HEK293T (cell line): ENCODE data around the gene MRAS.
"Not testable (repeated sequence)": the region's sequence is repeated elsewhere in the genome, so short reads cannot be mapped to it uniquely, and the experiment has no call there.

Source experiments
- CTCF ChIA-PET: fragments of 350-600 bp; formaldehyde crosslinking; extraction: SDS; loops from one replicate; lab custom pipeline; 2021; ENCODE audit warnings: antibody characterized with exemption, inconsistent platforms; lab: Yijun Ruan, JAX
- POLR2A ChIA-PET: fragments of 350-600 bp; formaldehyde crosslinking; extraction: SDS; loops from one replicate; lab custom pipeline; 2020; ENCODE audit warnings: antibody characterized with exemption, inconsistent platforms; lab: Yijun Ruan, JAX
- DNase-seq: peaks from one replicate; pipeline ENCODE4 v3.0.0; 2012; ENCODE audit warnings: mixed read lengths; ENCODE audit errors: extremely low spot score
- ARNT ChIP-seq: fragments of 450-650 bp; IDR thresholded peaks from 2 replicates; pipeline ENCODE4 v1.6.1; 2017; ENCODE audit warnings: mild to moderate bottlenecking
- BHLHE40 ChIP-seq: fragments of 450-650 bp; IDR thresholded peaks from 2 replicates; pipeline ENCODE4 v1.6.1; 2016; ENCODE audit warnings: mild to moderate bottlenecking, moderate library complexity, borderline replicate concordance
- CTBP1 ChIP-seq: fragments of 450-650 bp; IDR thresholded peaks from 2 replicates; pipeline ENCODE4 v1.6.1; 2016; ENCODE audit warnings: borderline replicate concordance
- ELF4 ChIP-seq: fragments of 450-650 bp; IDR thresholded peaks from 2 replicates; pipeline ENCODE4 v1.6.1; 2017; ENCODE audit warnings: antibody characterized with exemption
- FOXA1 ChIP-seq: fragments of 450-650 bp; IDR thresholded peaks from 2 replicates; pipeline ENCODE4 v1.6.1; 2016; ENCODE audit warnings: mild to moderate bottlenecking
- FOXK2 ChIP-seq: fragments of 450-650 bp; IDR thresholded peaks from 2 replicates; pipeline ENCODE4 v1.6.1; 2016; ENCODE audit warnings: mild to moderate bottlenecking
- FOXM1 ChIP-seq: fragments of 450-650 bp; IDR thresholded peaks from 2 replicates; pipeline ENCODE4 v1.6.1; 2017; ENCODE audit warnings: mild to moderate bottlenecking, borderline replicate concordance
- HDGF ChIP-seq: fragments of 450-650 bp; IDR thresholded peaks from 2 replicates; pipeline ENCODE4 v1.6.1; 2017; ENCODE audit warnings: antibody characterized with exemption, borderline replicate concordance
- L3MBTL2 ChIP-seq: fragments of 450-650 bp; conservative IDR thresholded peaks from 2 replicates; pipeline ENCODE4 v1.6.1; 2016; ENCODE audit warnings: mild to moderate bottlenecking
- LEF1 ChIP-seq: fragments of 450-650 bp; IDR thresholded peaks from 2 replicates; pipeline ENCODE4 v1.6.1; 2017; ENCODE audit warnings: mild to moderate bottlenecking, borderline replicate concordance
- NFRKB ChIP-seq: fragments of 450-650 bp; IDR thresholded peaks from 2 replicates; pipeline ENCODE4 v1.6.1; 2016; ENCODE audit warnings: mild to moderate bottlenecking, moderate library complexity
- PKNOX1 ChIP-seq: fragments of 450-650 bp; IDR thresholded peaks from 2 replicates; pipeline ENCODE4 v1.6.1; 2016
- SP1 ChIP-seq: fragments of 450-650 bp; IDR thresholded peaks from 2 replicates; pipeline ENCODE4 v1.6.1; 2017
- SUZ12 ChIP-seq: fragments of 450-650 bp; IDR thresholded peaks from 2 replicates; pipeline ENCODE4 v1.6.1; 2016; ENCODE audit warnings: mild to moderate bottlenecking
- TARDBP ChIP-seq: fragments of 450-650 bp; IDR thresholded peaks from 2 replicates; pipeline ENCODE4 v1.6.1; 2016
- ZNF384 ChIP-seq: fragments of 450-650 bp; IDR thresholded peaks from 2 replicates; pipeline ENCODE4 v1.6.1; 2016

Gene MRAS

GRCh38 chr3:138450181-138450580 lies 101.8 kb downstream of the MRAS start:
- no peak for DNase-seq
- no peak for TF ChIP-seq FOXA1
- no peak for TF ChIP-seq SUZ12
- ChIA-PET POLR2A (no interaction called here), CTCF (no interaction called here)

GRCh38 chr3:138450704-138451424 lies 102.5 kb downstream of the MRAS start:
- POLR2A ChIA-PET, result interaction anchor here (1.1 kb wide), 1 partner anchor 16 kb away, joined by 3 read pairs; no protein-coding TSS in a partner anchor
- TF ChIP-seq FOXM1 (no peak), HDGF (no peak), PKNOX1 (no peak)
- CTCF ChIA-PET, result no interaction called here
- no peak for DNase-seq

GRCh38 chr3:138451595-138452162 lies 103.3 kb downstream of the MRAS start:
- CTCF ChIA-PET, result no interaction called here
- DNase-seq, result no peak
- POLR2A ChIA-PET, result interaction anchor here (1.1 kb wide), 1 partner anchor 15 kb away, joined by 3 read pairs; no protein-coding TSS in a partner anchor
- no peak for TF ChIP-seq TARDBP
- no peak for TF ChIP-seq FOXA1
- no peak for TF ChIP-seq ARNT
- TF ChIP-seq SP1, result no peak
- TF ChIP-seq CTBP1, result no peak
- TF ChIP-seq LEF1, result no peak
- no peak for TF ChIP-seq FOXM1
- no peak for TF ChIP-seq NFRKB
- no peak for TF ChIP-seq ELF4
- TF ChIP-seq BHLHE40, result no peak

- POLR2A ChIA-PET, result no interaction called here
- CTCF ChIA-PET, result no interaction called here
- no peak for DNase-seq
- no peak for TF ChIP-seq ELF4
- no peak for TF ChIP-seq ZNF384
- no peak for TF ChIP-seq SUZ12
- TF ChIP-seq NFRKB, result no peak
- TF ChIP-seq ARNT, result no peak
- no peak for TF ChIP-seq FOXA1
- TF ChIP-seq HDGF, result no peak
- no peak for TF ChIP-seq LEF1
- TF ChIP-seq SP1, result no peak
- TF ChIP-seq FOXK2, result no peak
- TF ChIP-seq L3MBTL2, result no peak
Measured at GRCh38 chr3:138452436-138452835, 104.1 kb downstream of the MRAS start.

GRCh38 chr3:138453940-138454339 lies 105.6 kb downstream of the MRAS start:
- CTCF ChIA-PET, DNase-seq, POLR2A ChIA-PET: not testable (repeated sequence)
